Activated CD4-positive, alpha-beta T cell treated with anti-CD3 and anti-CD28 coated beads, Interleukin-2, Interleukin-6, amounts not matched to agents 100 ng/mL and 50 ng/mL, durations not matched to agents 16 hours and 8 hours (primary cell): ENCODE measurements around the gene NXPH4.
A peak's percentile ranks its signal among the peaks of the same experiment; 100 is the strongest.

Experiments used
- DNase-seq: peaks from one replicate; pipeline ENCODE4 v3.0.0-alpha.2; 2020

Gene NXPH4

DNA sequence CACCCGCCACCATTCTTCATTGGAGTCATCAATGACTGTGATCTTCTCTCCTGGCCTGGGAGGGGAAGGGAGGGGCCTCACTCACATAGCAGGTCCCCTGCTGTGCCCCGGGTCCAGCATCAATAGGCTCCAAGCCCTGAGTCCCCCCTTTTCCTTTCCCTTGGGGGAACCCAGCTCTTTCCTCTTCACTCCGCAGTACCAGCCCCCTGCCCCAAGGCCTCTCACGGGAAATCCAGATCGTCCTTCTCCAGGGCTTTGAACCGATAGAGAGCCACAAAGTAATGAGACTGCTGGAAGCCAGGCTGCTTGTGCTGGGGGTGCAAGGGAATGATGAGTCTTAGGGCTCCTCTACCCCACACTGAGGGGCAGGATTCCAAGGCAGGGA lies 27.7 kb downstream of the NXPH4 start:
- DNase-seq = no peak

DNA sequence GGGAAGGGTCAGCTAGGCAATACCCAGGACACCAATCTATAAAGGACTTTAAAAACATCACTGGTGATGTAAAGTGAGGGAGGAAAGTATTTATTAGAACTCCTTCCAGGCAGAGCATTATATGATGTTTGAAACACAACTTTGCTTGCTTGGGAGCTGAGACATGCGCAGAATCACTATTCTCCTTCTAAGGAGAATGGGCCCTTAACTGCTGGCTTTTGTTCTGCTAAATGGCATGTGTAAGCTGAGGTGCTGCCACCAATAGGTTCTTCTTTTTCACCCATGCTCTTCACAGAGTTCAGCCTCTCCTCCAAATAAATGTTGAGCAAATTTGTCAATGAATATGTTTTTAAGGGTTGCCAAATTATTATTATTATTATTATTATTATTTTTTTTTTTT lies 30.4 kb downstream of the NXPH4 start:
- no peak for DNase-seq

- DNase-seq = no peak
Observed at GRCh38 chr12:57248934-57249742, 32.5 kb downstream of the NXPH4 start.

DNA sequence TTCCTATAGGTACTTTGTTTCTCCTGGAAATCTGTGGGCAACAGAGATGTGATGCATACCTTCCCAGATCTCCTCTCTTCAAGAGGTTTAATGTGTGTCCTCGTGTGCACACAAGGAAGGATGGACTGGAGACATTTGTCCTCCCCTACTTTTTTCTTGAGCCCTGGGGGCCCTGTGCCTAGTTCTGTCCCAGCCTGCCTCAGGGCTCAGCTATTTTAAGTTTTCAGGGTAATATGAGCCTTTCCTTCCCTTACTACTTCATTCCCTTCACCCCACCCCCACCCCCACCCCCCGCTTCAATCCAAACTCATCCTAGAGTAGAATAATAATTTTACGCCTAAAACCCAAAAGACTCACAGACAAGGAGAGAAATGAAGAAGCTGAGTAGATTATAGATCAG lies 33.9 kb downstream of the NXPH4 start:
- no peak for DNase-seq

DNA sequence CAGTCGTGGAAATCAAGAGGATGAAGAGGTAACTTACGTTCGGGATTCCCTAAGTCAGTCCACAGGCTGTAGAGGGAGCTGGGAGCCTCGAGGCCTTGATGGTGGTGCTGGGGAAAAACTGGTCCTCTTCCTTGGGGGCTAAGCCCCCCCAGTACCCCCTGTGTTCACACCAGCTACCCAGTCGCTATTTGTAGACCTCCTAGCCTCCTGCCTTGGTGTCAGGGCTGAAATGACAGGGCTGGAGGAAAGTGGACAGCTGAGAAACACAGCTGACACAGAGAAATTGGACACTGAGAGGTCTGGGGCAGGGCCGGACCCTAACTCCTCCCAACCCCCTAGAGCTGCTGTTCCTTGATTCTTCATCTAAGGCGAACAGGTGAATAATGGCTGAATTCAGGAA lies 34.4 kb downstream of the NXPH4 start, which contains the start of gene STAC3:
Gene STAC3 (minus strand): TSS at position 232 of the 400 bp plus-strand sequence. CDS start 1,551 bp downstream, outside the sequence.
- no peak for DNase-seq

DNA sequence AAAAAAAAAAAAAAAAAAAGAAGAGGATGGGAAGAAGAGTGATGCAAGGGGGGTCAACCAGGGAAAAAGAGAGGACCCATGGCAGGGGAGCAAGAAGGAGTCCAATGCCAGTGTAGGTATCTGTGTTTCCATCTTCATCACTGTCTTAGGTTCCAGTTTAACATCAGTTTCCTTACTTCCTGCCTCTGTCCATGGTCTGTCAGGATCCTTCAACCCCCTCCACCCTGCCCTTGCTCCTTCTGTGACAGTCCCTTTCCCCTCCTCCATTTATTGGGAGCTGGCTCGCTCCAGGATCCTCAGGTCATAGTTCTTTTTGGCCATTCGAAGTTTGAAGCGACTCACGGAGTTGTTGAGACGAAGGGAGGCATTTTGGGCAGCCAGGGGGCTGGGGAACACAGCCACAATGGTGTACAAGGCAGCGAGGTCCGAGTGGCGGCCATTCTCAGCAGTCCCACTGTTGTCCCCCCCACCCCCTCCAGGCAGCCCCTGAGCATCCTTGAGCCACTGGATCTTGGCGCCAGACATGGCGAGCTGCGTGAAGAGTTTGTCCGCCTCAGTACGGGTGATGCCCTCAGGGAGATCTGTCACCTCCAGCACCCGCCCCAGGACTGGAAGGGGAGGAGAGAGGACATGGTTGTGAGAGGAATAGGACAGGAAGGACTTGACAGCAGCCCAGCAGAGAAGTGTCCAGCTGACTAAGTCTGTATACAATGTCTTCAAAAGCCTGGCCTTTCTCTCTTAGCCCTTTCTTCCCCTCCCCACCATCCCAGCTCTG lies 38.1 kb downstream of the NXPH4 start:
- DNase-seq = no peak

- DNase-seq = no peak
Observed at GRCh38 chr12:57255916-57256315, 39.3 kb downstream of the NXPH4 start.

GRCh38 chr12:57258977-57259970 lies 42.7 kb downstream of the NXPH4 start:
- no peak for DNase-seq

DNA sequence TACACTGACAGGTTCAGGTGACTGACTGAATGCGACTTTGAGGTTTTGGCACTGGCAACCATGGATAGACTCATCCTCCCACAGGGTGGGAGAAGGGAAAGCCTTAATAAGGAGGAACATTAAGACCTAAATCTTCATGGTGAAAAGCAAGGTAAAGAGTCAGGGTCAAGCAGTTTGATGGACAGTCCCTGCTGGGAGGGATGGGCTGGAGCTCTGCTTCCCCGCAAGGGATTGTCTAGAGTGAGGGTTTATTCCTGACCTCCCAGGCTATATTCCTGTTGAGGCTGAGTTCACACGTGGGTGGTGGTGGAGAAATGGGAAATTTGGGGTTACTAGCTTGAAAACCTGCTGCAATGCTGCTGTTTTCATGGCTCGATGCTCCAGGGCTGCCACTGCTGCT lies 43.8 kb downstream of the NXPH4 start:
- DNase-seq = no peak

- no peak for DNase-seq
Observed at GRCh38 chr12:57261428-57261865, 44.9 kb downstream of the NXPH4 start.

DNA sequence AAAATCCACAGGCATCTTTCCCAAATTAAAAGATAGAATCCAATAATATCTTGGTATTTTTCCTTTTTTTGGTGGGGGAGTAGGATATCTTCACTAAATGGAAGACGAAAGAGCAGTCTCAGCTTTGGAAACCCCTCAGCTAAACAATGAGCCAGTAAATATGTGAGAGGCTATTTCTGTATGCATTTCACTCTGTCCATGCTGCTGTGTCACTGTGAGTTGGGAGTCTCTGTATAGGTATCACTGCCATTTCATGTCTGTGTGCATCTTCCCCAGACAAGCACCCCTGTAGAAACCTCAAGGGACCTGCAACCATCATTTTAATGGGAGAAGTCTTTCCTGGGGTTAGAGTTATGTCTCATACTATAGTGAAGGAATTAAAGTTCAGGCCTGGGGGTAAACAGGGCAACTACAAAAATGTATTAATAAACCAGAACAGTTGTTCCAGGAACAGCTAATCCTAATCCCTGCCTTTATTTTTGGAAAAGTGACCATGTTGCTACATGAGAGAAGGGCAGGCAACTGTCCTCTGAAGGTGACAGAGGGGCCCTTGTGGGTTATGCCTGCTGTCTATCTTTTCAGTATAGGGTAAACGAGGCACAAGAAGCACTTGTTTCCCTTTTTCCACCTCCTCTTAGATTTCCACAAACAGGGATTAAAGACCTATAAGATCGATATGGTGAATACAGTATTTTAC lies 45.7 kb downstream of the NXPH4 start:
- DNase-seq = no peak

DNA sequence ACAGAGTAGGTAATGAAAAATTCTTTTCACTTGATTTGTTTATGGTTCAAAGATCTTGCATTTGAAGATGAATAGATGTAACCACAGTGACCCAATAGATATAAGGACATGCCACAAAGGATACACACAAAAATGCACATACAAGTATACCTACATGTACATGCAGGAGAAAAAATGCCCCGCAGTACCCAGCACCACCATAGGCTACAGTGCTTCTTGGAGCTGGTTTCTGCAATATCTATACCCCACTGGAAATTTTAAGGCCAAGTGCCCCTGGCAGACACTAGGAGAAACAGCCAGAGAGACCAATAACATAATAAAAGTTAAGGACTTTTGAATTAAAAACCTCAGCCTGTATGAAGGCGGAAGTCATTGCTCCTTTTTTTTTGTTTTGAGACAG lies 46.5 kb downstream of the NXPH4 start:
- no peak for DNase-seq

- DNase-seq = no peak
Observed at GRCh38 chr12:57266681-57267080, 50.1 kb downstream of the NXPH4 start.

- peak; percentile 27 for DNase-seq
Observed at GRCh38 chr12:57268264-57268663, 51.7 kb downstream of the NXPH4 start.

DNA sequence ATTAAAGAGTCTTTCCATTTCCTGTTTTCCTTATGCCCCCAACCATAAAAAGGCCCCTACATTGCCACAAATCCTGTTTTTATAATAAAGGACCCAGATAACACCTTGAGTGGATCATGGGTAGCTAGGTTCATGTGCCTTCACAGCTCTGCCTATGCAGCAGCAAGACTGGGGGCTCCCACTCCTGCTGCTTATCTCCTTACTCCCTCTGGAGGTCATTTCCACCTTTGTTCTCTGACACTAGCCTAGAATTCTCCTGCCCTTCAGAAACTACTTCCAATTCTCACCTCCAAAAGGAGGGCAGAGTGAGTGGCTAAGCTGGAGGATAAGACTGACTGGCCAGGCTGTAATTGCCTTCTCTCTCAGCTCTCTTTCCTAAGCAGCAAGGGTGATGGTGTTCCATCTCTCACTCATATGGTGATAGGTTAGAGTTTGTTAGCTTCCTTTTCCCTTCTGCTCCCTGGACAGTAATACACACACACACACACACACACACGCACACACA lies 54.4 kb downstream of the NXPH4 start:
- DNase-seq = no peak

GRCh38 chr12:57272337-57273151 lies 56.0 kb downstream of the NXPH4 start:
- no peak for DNase-seq

DNA sequence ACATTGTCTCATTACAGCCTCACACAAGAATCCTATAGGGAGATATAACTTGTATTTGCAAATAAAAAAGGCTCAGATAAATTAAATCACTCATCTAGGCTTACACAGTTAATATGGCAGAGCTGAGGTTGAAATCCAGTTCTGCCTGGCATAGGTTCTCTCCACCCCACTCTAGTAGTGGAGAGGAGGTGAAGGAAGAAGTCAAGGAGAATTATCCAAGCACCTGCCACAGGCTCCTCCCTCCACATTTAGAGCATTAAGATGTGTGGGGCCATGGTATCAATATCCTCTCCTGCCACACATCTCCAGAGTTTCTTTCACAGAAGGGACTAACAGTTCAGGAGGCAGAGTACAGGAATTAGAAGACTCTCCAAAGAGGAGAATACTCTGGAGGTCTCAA lies 56.9 kb downstream of the NXPH4 start:
- DNase-seq = no peak
